Stimulated activated CD8-positive, alpha-beta memory T cell treated with anti-CD3 and anti-CD28 coated beads, Interleukin-4, amount 100 ng/mL, for 1 hour (primary cell): Measurements from ENCODE around the gene RNF19B.
A peak's percentile ranks its signal among the peaks of the same experiment; 100 is the strongest.
"Not testable (repeated sequence)": the region's sequence is repeated elsewhere in the genome, so short reads cannot be mapped to it uniquely, and the experiment has no call there.

ENCODE experiments used
- DNase-seq, 2 donors: peaks; one replicate each; pipeline ENCODE4 v3.0.0-alpha.2; 2020; ENCODE audit warnings: low read depth in 2 of 2, low spot score in 1 of 2

The RNF19B gene

DNA sequence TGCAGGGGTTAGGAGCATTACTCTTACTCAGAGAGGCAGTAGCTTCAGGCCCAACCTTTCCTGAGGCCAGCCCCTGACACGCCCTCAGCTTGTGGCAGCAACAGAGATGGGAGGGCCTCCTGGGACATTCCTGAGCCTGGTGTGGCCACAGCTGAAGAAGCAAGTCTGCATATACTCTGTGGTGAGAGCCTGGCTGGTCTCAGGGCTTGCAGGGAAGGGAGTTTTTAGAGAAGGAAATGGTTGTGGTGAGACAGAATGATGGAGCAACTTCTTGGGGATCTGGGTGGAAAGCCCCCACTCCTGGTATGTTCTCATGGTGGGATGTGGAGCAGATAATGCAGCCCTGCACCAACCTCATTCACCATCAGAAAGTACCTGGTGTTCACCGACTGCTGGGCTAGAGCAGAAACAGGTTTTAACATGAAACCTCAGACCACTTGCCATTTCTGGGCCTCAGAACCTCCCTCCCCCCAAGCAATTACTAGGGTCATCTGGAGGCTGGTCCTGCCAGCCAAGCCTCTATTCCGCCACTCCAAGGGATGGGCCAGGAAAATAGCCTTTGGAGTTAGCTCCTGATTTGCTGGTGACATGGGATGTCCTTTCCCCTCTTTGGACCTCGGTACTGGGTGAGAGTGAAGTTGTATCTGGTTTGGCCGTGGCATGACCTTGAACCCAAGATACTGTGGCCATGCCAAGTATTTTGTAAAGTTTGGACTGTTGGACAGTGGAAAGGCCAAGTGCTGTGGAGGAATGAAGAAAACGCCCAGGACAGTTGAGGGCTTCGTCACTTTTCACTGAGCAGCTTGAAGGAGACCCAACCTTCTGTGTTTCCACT is 28.1 kb upstream of the RNF19B start:
- no peak for DNase-seq

DNA sequence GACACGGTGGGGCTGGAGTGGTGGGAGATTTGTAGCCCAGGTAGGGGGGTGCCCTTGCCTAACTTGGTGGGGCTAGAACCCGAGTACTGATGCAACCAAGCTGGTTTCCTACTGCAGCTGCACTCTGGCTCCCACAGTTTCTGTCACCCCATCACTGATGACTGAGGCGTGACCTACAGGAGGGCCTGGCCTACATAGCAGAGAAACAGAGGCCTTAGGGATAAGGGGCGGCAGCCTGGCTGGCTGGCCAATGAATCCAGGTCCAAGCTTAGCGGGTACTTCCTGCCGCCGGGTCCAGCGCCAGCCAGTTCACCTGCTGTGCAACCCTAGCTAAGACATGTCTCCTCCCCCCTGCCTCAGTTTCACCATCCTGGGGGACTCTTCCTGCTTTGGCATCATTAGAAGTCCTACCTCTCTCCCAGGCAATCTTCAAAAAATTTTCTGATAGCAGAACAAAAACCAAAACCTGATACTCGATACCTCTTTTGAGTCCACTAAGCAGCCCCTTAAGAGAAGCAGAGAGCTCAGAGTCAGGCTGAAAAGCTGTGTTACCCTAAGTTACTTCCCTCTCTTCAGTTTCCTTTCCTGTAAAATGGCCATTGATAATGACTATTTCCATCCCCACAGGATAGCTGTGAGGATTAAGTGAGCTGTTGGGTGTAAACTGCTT is 27.3 kb upstream of the RNF19B start:
- DNase-seq, result no peak

DNA sequence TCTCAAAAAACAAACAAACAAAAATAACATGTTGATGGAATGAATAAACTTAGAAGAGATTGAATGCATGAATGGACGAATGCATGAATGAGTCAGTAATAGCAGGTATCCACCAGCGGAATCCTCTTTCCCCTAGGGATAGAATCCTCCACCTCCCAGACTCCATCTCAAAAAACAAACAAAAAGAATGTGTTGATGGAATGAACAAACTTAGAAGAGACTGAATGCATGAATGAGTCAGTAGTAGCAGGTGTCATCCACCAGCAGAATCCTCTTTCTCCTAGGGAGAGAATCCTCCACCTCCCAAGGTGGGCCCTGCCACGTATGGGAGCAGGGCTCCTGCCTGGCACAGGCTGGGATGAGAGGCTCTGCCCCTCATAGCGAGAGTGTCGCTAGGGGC is 26.8 kb upstream of the RNF19B start:
- DNase-seq, result no peak

DNA sequence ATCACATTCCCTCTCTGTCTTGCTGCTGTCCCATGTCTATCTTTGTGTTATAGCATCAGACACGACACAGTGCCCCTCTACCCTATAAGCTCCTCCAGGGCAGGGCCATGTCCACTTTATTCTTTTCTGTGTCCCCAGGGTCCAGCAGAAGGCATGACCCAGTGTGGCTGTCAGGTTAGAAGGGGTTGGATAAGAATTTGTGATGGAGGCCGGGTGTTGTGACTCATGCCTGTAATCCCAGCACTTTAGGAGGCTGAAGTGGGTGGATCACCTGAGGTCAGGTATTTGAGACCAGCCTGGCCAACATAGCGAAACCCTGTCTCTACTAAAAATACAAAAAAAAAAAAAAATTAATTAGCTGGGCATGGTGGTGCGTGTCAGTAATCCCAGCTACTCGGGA is 26.3 kb upstream of the RNF19B start:
- no peak for DNase-seq

DNA sequence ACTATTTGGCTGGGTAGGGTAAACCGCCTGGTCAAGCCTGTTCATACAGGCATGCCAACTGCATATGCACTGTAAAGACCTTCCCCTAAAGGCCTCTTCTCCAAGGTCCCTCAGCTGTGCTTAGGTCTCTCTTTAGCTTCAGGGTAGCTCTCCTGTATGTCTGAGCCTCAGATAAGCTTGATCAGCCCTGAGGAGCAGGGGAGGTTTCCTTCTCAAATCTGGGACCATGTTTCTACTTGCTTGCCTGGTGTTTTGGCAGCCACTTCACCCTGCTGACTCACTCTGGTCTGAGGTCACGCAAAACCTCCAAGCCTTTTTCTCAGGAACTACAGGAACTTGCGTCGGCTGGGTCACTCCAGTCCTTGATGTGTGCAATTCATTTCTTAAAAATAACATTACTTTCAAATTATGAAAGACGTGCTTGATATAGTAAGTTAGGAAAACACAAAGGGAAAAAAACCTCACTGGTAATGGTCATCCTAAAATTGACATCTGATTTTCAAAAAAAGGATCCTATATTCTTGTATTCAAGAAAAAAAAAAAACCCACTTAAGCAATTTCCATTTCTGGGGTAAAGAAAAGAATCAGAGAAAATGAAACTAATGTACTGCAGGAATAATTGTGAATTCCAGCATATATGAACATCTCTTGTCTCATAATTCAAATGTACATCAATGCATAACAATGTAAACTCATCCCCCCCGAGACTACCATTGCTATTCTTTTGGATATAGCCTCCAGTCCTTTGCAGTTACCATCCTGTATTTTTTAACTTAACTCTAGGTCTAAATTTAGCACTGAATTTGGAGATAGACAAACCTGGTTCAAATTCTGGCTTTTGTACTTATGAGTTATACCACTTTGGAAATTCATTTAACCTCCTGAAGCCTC is 24.8 kb upstream of the RNF19B start:
- no peak for DNase-seq

DNA sequence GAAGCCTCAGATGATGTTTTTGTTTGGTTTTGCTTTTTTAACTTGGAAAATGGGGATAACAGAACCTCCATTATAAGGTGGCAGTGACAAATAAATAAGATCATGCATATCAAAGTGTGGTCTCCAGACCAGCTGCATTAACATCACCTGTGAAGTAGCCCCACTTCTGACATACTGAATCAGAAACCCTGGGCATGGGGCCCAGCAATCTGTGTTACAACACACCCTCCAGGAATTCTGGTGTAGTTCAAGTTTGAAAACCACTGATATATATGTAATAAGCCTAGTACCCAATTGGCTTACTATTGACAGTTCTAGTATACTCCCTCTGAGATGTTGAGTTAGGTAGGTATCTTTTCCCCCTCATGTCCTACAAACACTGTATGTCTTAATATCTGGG is 24.1 kb upstream of the RNF19B start:
- DNase-seq, result no peak

DNA sequence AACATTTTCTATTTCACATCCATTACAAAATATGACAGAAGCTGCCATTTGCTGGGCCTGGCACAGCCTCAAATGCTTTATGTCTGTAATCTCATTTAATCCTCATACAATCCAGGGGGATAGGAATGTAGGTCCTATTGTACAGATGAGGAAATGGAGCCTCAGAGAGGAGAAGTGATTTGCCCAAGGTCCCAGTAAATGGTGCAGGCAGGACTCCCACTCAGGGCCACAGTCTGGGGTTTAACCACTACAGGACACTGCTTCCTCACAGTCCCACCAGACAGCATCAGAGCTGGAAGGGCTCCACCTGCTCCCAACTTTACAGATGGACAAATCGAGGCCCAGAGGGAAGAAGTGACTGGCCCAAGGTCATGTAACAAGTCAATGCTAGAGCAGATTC is 20.6 kb upstream of the RNF19B start:
- no peak for DNase-seq

DNA sequence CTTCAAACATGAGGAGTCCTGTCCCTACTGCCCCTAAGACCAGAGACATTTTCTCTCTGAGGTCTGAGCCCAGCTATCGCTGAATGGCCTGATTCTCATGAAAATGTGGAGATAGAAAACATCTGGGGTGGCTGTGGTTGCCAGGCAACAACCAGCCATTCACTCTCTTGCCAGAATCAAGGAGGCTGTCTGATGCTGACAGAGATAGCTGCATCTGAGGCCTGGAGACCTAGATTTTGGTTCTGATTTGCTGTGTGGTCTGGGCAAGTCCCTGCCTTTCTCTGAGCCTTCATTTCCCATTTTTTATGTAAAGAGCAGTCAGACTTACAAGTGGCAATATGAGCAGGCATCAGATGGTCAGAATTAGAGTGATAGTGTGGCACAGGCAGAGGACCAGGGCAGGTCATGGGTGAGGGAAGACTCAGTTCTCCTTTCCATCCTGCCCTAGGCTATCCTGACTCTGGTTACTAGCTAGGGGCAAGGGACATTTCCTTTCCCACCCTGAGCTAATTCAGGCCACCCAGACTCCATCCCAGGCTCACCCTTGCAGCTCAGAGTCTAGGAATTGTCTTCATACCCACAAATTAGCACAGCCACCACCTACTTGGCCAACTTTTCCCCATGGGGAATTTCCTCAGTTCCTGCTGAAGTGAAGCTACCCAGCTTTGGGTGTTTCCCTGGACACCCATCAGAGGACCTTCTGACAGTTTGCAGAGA is 20.0 kb upstream of the RNF19B start:
- no peak for DNase-seq

DNA sequence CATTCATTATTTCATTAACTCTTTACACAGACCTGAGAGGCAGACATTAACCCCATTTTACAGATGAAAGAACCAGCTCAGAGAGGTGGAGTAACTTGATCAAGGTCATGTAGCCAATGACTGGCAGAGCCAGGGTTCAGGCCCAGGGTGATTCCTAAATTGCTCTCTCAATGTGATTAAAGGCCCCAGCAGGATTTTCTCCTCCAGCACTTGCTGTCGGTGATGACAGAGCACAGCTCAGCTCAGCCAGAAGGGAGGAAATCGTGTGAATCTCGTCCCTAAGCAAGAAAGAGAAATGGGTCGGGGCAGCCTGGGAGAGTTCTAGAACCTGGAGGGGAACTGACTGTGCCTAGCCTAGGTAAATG is 19.5 kb upstream of the RNF19B start:
- DNase-seq, result no peak

DNA sequence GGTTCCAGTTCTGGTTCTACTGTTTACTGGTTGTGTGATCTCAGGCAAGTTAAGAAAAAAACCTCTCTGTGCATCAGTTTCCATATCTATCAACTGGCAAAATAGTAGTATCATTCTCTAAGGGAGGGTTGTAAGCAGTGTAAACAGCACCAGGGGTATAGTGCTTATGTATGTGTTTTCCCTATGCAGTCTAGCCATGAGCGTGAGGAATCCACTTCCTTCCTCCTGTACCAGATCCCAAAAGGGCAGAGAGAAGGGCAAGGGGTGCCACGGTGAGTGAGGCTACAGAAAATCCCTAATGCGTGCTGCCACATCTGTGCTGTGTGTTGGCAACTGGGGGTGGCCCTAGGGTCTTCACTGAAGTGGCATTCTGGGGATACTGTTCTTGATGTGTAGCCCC is 18.4 kb upstream of the RNF19B start:
- DNase-seq, result no peak

DNA sequence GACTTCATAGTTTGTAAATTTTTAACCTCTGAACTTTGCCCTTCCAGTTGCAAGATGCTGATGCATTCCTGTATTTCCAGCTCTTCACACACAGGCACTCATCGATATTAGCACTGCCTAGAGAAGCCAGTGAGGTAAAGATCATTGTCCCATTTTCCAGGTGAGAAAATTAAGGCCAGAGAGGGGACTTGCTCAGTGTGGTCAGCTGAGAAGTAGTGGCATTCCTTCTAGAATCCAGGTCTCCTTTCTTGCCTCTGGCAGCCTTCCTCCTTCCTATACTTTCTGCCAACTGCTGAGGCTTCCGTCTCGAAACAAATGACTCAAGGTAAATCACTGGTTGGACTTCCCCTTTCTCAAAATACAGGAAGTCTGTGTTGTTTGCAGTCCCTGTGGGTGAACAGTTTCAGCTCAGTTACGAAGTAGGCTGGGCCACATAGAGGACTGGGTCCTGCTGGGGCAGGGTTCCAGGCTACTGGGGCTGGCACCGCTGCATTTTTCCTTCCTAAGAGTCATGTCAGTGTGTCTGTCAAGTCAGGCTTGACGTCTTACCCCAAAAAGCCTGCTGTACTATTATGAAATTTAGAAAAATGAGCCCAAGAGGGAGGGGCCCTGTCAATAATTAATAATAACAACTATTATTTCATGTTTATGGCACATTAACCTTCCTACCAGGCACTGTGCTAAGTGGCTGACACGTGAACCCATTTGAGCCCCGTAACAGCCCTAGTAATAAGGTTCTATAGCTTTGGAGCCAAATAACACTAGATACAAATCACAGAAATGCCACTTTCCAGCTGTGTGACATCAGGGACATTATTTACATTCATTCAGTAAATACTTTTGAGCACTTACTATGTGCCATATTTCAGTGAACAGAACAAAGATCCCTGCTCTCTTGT is 16.6 kb upstream of the RNF19B start:
- peak in 1 of 2 donors; percentile 38 for DNase-seq

DNA sequence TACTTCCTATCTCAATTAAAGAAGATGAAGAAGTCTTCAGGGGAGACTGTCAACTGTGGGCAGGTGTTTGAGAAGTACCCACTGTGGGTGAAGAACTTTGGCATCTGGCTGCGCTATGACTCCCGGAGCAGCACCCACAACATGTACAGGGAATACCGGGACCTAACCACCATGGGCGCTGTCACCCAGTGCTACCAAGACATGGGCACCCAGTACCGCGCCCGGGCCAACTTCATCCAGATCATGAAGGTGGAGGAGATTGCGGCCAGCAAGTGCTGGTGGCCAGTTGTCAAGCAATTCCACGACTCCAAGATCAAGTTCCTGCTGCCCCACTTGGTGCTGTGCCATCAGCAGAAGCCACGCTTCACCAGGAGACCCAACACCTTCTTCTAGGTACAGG is 15.5 kb upstream of the RNF19B start:
- DNase-seq, result no peak

DNA sequence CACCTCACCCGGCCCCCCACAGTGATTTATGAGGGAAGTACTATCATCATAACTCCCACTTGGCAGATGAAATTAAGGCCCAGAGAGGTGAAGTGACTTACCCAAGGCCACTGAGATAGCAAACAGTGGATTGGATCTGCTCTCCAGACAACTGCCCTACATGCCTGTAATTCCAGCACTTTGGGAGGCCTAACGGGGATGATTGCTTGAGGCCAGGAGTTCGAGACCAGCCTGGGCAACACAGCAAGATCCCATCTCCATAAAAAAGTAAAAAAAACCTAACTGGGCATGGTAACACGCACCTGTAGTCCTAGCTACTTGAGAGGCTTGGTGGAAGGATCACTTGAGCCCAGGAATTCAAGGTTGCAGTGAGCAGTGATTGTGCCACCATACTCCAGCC is 14.2 kb upstream of the RNF19B start:
- DNase-seq, result no peak

DNA sequence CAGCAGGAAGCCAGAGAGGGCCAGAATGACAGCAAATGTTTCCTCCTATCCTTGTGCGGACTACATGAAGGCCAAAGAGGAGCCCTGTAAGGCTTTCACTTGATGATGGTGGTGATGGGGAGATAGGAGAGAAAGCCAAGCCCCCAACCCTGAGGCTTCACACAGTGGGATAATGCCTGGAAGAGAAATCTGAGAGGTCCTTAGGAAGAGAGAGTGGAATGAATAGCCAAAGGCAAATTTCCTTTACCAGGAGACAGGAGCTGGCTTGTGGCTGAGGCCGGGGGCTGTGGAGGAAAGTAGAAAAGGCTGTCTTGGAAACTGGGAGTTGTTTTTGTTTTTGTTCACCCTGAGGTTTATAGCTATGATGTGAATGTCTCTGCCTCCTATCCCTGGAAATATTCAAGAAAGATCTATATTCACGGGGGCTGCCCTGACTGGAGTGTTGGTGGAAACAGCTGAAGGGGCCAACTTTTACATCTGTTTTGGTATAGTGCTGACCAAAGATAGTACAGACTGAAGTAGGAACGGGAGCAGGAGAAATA is 13.0 kb upstream of the RNF19B start:
- no peak for DNase-seq

DNA sequence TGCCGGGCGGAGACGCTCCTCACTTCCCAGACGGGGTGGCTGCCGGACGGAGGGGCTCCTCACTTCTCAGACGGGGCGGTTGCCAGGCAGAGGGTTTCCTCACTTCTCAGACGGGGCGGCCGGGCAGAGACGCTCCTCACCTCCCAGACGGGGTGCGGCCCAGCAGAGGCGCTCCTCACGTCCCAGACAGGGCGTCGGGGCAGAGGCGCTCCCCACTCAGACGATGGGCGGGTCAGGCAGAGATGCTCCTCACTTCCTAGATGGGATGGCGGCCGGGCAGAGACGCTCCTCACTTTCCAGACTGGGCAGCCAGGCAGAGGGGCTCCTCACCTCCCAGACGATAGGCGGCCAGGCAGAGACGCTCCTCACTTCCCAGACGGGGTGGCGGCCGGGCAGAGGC is 10.4 kb upstream of the RNF19B start:
- not testable (repeated sequence) for DNase-seq

DNA sequence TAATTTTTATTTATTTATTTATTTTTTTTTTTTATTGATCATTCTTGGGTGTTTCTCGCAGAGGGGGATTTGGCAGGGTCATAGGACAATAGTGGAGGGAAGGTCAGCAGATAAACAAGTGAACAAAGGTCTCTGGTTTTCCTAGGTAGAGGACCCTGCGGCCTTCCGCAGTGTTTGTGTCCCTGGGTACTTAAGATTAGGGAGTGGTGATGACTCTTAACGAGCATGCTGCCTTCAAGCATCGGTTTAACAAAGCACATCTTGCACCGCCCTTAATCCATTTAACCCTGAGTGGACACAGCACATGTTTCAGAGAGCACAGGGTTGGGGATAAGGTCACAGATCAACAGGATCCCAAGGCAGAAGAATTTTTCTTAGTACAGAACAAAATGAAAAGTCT is 8.8 kb upstream of the RNF19B start:
- DNase-seq, result not testable (repeated sequence)

DNA sequence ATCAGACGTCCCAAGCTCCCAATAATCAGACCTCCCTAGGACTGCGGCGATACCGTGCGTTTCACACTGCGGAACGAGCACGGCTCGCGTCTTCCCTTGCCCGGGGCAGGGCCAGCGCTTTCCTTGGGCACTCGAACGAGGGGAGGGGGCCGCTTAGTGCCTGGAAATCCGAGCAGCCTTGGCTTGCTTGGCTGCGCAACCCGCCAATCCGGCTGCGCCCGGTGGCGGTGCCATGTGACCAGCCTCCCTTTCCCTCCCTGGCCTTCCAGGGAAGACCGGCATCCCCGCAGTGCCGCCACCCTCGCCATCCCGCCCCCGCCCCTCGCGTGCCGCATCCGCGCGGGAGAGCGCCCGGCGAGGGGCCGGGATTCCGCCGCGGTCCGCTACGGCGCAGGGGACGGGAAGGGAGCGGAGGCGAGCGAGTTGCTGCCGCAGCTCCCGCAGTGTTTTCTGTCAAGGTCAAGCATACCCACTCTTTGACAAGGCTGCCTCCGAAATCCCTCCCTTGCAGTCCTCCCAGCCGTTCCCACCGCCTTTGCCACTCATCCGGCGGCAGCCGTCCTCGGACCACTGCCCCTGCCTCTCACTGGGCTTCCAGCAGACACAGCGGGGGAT is 8.3 kb upstream of the RNF19B start:
- no peak for DNase-seq

DNA sequence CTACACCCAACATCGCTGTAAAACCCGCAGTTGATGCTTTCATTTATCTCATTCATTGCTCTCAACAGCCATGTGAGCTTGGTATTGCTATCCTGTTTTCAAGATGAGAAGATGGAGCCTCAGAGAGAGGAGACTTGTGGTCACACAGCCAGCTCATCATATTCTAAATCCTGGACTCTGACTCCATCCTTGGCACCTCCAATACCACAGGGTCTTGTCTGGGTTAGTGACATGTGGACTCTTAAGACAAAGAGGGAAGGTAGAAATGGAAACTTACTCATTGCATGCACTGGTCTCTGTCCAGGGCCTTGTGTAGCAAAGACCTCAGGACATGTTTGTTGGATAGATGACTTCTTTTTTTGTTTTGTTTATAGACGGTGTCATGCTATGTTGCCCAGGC is 7.0 kb upstream of the RNF19B start:
- DNase-seq, result no peak

DNA sequence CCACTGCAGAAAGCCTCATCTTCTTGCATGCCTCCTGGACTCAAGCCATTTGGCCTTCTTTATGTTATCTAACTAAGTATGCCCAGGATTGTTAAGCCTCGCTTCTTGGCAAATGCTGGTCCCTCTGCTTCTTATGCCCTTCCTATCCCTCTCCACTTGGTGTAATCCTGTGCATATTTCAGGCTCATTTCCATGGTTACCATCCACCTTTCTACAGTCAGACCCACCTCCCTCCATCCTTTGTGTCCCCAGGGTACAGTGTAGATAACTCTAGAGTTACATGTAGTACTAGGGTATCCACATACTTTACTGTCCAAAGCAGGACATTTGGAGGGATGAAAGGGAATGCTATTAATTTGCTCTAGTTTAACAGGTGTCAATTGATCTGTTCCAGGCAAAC is 6.5 kb upstream of the RNF19B start:
- DNase-seq, result no peak

DNA sequence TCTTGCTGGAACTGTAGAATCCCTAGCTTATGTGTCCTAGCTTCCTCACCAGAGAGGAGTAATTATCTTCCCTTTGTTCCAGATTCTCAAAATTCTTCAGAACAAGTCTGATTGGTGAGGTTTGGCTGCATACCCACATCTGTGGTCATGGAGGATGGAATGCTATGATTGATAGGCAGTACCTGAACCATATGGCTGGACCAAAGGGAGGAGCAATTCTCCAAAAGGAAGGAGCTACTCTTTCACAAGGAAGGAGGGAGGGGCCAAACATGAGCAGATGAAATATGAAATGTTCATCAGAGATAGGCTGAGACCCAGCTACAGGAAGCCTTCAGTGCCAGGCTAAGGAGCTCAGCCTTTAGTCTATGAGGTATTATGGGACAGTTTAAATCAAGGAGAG is 5.0 kb upstream of the RNF19B start:
- DNase-seq, result no peak
